ENCODE measurements around the gene SPAAR. TPM values are rescaled to one million over a fixed set of nuclear protein-coding genes. Genes with fewer than 3 reads are reported as not detected.

Gene SPAAR
- total and polyA plus RNA-seq, 2 experiments from 2014 or later = 0.09 to 0.15 TPM

DNA sequence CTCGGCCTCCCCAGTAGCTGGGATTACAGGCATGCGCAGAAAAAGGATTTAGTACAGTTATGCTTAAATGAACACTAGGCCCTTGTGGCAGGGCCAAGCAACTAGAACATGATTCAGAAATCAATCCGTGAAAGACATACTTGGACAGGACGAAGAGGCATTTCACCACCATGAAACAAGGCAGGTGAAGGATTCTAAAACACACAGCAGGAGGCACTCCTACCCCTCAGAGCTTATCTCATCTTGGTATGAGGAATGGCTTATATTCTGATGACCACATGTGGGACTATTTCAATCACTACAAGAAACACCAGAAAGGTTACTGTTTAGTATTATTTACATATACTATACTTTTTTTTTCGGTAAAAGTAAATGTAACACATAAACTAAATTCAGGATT lies 33.0 kb downstream of the SPAAR start:
- TF ChIP-seq, protein P1, sequence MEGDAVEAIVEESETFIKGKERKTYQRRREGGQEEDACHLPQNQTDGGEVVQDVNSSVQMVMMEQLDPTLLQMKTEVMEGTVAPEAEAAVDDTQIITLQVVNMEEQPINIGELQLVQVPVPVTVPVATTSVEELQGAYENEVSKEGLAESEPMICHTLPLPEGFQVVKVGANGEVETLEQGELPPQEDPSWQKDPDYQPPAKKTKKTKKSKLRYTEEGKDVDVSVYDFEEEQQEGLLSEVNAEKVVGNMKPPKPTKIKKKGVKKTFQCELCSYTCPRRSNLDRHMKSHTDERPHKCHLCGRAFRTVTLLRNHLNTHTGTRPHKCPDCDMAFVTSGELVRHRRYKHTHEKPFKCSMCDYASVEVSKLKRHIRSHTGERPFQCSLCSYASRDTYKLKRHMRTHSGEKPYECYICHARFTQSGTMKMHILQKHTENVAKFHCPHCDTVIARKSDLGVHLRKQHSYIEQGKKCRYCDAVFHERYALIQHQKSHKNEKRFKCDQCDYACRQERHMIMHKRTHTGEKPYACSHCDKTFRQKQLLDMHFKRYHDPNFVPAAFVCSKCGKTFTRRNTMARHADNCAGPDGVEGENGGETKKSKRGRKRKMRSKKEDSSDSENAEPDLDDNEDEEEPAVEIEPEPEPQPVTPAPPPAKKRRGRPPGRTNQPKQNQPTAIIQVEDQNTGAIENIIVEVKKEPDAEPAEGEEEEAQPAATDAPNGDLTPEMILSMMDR (IDR thresholded peaks at IDR 0.05; ENCODE audit: low read depth, low read length) = no peak
- Histone ChIP-seq H3K4me1 (ENCODE audit: low read depth) (no peaks in the 10 kb centered on the region), H3K27me3 (peaks cover 49% of the 10 kb centered on the region)

DNA sequence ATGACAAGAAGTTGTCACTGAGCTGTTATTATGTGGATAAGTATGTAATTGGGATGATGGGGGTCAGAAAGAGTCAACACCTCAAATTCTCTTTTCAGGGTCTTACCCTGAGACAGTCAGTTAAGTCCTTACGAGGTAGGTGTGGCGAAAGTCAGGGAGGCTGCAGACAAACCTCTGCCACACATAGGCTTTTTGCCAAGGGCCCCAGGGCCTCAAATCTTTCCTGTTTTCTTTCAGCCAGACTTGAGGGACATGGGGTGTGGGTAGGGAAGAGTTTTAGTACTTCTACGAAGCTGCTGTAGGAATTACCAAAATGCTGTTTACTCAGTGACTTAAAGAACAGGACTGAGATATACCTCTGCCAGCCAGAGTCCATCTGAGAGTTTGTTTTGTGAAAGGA lies 34.9 kb downstream of the SPAAR start:
- no peak overlapping the region for H3K27ac ChIP-seq

More for the DNA sequence above, 33.0 kb downstream of the SPAAR start:
- DNase-seq (ENCODE audit: low read depth in 1 of 2, low spot score in 1 of 2) = no peak
- Histone ChIP-seq H3K9me3 (ENCODE audit: low read depth) (no peaks in the 10 kb centered on the region), H3K27ac (no peak overlapping the region), H3K36me3 (no peaks in the 10 kb centered on the region), H3K4me3 (no peak overlapping the region)

DNA sequence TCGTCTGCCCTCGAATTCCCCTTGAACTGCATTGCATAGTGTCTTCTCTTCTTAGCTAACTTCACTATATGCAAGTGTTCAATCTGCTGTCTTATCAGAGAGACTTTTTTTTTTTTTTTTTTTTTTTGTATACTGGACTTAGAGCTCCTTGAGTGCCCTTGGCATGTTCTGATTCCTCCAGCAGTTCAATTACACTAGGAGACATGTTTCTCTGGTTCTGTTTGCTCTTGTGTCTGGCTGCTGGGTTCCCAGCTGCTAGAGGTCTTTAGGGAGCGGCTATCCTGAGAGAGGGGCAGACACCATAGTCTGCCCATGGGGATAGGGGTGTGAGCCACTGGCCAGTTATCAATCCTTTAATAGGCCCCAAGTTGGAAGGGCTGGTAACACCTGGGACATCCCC lies 35.6 kb downstream of the SPAAR start:
- TF ChIP-seq, protein P1 (IDR thresholded peaks at IDR 0.05; ENCODE audit: low read depth, low read length) = no peak
- no peak for DNase-seq (ENCODE audit: low read depth in 1 of 2, low spot score in 1 of 2)
- H3K9me3 ChIP-seq (ENCODE audit: low read depth) = no peaks in the 10 kb centered on the region
- H3K36me3 ChIP-seq = no peaks in the 10 kb centered on the region
- H3K27me3 ChIP-seq = peaks cover 48% of the 10 kb centered on the region
- no peaks in the 10 kb centered on the region for H3K4me1 ChIP-seq (ENCODE audit: low read depth)
- no peak overlapping the region for H3K27ac ChIP-seq
- H3K4me3 ChIP-seq = no peak overlapping the region

More for the DNA sequence above, 34.9 kb downstream of the SPAAR start:
- H3K4me3 ChIP-seq = no peak overlapping the region
- peaks cover 49% of the 10 kb centered on the region for H3K27me3 ChIP-seq
- H3K9me3 ChIP-seq (ENCODE audit: low read depth) = no peaks in the 10 kb centered on the region
- H3K4me1 ChIP-seq (ENCODE audit: low read depth) = no peaks in the 10 kb centered on the region
- H3K36me3 ChIP-seq = no peaks in the 10 kb centered on the region
- TF ChIP-seq, protein P1 (IDR thresholded peaks at IDR 0.05; ENCODE audit: low read depth, low read length) = no peak
- DNase-seq (ENCODE audit: low read depth in 1 of 2, low spot score in 1 of 2) = no peak

DNA sequence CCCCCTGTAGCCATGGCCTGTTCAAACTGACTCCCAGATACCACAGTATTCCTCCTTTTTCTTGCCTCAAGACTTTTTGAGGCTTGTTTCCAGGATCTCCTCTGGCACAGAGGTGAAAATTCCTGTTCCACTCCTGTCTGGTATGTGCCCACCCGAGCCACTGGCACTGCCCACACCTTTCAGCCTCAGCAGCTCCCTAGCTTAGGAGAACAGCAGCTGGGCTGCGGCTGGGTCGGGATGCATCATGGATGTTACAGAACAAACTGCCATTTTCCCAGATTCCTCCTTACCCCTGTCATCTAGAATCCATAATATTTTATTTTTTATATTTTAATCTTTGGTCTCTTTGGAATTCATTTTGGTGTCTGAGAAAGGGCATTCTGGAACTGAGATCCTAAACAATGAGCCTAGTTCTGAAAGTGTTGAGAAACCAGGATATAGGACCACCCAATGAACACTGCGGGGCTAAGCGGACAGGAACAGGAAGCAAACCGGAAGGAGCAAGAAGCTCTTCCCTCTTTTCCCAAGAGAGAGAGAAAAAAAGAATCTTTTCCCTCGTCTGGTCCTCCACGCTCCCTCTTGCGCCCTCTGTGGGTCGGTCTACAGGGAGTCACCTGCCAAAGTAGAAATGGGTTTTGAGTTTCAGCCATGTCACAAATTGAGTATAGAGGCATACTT lies 36.2 kb downstream of the SPAAR start:
- H3K9me3 ChIP-seq (ENCODE audit: low read depth) = no peaks in the 10 kb centered on the region
- H3K4me1 ChIP-seq (ENCODE audit: low read depth) = no peaks in the 10 kb centered on the region
- no peaks in the 10 kb centered on the region for H3K36me3 ChIP-seq
- no peak overlapping the region for H3K27ac ChIP-seq
- peak; percentile 86 to 93 for DNase-seq (ENCODE audit: low read depth in 1 of 2, low spot score in 1 of 2)
- H3K4me3 ChIP-seq = peak overlapping the region; percentile 11
- H3K27me3 ChIP-seq = peaks cover 41% of the 10 kb centered on the region
- TF ChIP-seq, protein P1 (IDR thresholded peaks at IDR 0.05; ENCODE audit: low read depth, low read length) = peak; percentile 95

DNA sequence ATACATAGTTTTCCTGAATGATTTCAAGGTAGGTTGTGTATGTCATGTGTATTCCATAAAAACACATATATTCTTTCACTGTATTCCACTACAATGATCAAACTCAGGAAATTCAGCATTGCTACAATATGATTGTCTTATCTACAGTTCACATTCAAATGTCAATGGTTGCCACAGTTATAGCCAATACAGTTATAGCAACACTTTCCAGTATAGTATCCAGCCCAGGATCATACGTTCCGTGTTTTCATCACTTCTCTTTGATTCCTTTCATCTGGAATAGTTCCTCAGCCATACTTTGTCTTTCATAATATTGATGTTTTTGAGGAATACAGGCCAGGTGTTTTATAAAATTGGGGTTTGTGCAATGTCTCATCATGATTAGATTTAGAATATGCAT lies 39.2 kb downstream of the SPAAR start:
- Histone ChIP-seq H3K27me3 (peaks cover 31% of the 10 kb centered on the region), H3K36me3 (no peaks in the 10 kb centered on the region), H3K4me3 (no peak overlapping the region), H3K4me1 (ENCODE audit: low read depth) (no peaks in the 10 kb centered on the region), H3K27ac (no peak overlapping the region), H3K9me3 (ENCODE audit: low read depth) (no peaks in the 10 kb centered on the region)
- TF ChIP-seq, protein P1 (IDR thresholded peaks at IDR 0.05; ENCODE audit: low read depth, low read length) = no peak
- DNase-seq (ENCODE audit: low read depth in 1 of 2, low spot score in 1 of 2) = peak in 1 of 2 donors; percentile 53
